DMS 273 (cell line): Measurements from ENCODE around the gene THRB.

Experiments used
- DNase-seq: peaks from one replicate; lab custom pipeline; 2025; ENCODE audit not compliant: unreplicated experiment; lab: John Stamatoyannopoulos, UW

THRB gene

DNA sequence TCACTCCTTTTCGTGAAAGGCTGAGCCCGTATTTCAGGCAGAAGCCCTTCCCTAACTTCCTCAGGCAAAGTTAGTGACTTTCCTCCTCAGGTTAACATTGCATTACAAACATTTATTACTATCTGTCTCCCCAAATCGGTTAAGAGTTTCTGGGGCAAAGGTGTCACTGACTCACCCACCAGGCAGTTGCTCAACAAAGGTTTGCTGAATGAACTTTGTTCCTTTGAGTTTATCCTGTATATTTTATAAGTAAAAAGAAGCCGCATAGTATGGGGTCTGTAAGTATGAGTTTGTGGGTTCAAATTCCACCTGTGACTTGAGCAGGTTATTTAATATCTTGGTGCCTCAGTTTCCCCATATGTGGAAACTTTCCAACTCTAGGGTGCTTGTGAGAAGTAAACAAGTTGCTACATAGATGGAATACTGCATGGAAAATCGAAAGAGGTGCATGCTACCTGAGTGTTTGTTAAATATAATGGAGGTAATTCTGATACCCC lies 177.7 kb downstream of the THRB start:
- DNase-seq, result no peak

- DNase-seq, result no peak
These were observed 178.7 kb downstream of the THRB start for GRCh38 chr3:24315971-24316370.

DNA sequence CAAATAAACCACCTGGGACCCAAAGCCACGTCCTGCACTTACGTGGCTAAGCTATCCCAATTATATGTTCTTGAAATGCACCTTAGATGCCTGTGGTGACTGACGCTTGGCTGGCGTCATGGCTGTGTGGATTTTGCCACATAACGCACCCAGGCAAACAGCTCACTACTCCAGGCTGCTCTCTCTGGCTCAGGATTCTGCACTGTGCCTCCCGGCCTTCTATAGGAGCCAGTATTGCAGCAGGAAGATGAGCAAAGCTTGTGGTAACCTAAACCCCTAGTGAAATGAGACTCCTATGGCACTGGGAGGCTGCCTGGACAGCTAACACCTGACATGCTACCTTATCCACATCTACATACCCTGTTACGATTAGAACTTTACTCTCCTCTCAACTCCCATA lies 179.3 kb downstream of the THRB start:
- no peak for DNase-seq

- DNase-seq, result no peak
These were observed 182.8 kb downstream of the THRB start for GRCh38 chr3:24311881-24312280.

GRCh38 chr3:24310887-24311286 lies 183.8 kb downstream of the THRB start:
- no peak for DNase-seq

- no peak for DNase-seq
These were observed 188.1 kb downstream of the THRB start for GRCh38 chr3:24306518-24306917.

DNA sequence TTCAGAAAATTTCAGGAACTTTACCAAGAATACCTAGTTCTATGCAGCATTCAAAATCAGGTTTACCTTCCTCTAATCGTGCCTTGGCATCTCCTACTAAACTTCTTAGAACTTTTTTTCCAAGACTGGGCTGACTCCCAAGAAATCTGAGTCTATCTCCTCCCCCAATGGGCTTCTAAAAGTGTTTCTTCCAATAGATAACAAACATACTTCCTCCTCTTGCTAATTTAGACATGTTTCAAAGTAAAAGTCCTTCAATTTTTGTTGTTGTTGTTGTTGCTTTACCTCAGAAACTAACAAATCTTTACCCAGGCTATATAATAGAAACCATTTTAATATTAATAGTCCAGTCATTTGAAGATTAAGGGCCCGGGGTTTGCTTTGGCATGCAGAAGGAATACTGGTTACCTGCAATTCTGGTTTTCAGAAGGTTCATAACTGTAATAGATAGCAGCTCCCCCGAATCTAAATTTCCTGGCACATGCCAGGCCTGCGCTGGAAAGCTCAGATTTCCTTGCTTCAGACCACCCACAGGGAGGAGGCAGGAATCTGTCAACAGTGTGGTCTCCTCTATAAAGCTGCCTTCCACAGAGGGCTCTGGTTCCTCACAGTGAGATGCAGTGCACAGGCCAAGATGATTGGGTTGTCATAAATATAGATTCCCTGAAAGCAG lies 188.7 kb downstream of the THRB start:
- DNase-seq, result peak; percentile 27

- DNase-seq, result no peak
These were observed 191.4 kb downstream of the THRB start for GRCh38 chr3:24303057-24303754.

DNA sequence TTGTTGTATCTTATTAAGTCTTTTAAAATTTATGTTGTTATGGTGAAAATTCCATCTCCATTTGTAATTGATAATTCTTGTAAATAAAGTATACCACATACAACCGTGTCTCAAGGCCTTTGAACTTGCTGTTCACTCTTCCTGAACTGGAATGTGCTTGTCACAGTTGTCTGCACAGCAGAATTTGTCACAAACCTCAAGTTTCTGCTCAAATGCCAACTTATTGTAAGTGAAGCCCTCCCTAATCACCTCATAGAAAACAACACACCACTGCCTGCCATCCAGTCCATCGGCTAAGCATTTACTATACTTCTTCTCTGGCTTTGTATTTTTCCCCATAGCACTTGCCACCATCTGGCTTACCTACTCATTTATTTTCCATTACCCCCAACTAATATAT lies 192.3 kb downstream of the THRB start:
- DNase-seq, result no peak

DNA sequence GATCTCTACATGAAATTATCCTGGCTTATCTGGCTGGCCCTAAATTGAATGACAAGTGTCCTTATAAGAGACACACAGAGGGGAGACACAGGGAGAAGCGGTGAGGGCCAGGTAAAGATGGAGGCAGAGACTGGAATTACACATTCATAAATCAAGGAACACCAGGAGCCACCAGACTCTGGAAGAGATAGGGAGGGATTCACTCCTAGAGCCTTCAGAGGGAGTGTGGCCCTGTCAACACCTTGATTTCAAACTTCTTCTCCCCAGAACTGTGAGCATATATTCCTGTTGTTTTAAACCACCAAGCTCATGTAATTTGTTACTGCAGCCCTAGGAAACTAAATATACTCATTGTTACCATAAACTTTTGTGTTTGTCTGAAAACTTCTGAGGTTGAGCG lies 193.7 kb downstream of the THRB start:
- no peak for DNase-seq

GRCh38 chr3:24299806-24300626 lies 194.6 kb downstream of the THRB start:
- DNase-seq, result no peak

- DNase-seq, result no peak
These were observed 195.3 kb downstream of the THRB start for GRCh38 chr3:24299246-24299805.

DNA sequence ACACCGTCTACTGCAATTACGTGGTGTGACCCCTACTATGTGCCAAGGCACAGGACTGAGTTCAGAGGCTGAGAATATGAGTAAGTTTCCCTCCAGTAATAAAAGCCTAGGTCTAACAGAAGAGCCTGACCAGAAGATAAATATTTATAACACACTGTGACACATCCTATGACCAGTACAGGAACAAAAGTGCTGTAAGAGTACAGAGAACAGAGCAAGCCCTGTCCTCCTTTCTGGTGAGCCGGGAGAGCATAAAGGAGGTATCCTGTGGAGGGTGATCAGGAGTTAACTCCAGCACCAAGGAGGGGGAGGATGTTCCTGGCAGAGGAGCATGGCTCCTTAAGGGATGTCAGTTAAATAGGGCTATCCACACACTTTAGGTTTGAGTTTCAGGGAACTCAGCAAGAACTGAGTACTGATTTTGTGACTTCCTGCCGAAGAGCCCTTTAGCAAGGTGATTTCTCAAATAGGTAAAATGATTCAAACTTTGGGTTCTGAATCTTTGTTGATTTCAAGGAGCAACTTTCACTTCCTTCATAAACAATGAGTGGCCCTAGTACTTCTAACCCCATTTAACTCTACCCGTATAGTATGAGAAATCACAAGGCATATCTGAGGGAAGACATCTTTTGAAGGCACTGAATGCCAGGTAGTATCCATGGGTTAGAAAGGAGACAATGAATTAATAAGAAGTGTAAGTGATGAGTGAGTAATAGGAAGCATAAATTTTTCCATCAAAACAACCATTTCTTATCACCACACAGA lies 198.0 kb downstream of the THRB start:
- DNase-seq, result no peak

DNA sequence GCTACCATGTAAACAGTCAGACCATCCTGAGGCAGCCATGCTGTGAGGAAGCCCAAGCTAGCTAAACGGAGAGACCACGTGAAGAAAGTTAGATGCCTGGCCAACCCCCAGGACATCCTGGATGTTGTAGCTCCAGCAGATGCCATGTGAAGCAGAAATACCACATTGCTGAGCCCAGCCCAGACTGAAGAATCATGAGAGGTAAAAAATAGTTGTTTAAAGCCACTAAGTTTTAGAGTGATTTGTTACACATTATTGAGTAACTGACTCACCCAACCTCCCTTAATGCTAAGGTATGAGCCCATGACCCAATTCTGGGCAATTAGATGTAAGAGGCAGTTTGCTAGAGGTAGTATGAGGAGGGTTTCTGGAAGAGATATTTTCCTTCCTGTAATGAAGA lies 200.5 kb downstream of the THRB start:
- no peak for DNase-seq

DNA sequence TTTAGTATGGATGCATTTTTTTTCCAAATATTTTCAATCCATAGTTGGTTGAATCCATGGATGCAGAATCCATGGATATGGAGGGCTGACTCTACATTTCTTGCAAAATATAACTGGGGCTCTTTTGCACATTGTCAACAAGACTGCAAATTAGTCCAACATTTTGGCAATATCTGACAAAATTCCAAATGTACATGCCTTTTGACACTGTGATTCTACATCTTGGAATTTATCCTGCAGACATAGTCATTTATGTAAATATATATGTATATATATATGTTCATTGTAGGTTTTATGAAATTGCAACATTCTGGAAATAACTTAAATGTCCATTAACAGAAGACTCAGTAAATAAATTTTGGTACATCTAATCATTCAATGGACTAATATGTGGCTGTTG lies 203.0 kb downstream of the THRB start:
- DNase-seq, result no peak

GRCh38 chr3:24290596-24290995 lies 204.1 kb downstream of the THRB start:
- DNase-seq, result no peak

- no peak for DNase-seq
These were observed 206.0 kb downstream of the THRB start for GRCh38 chr3:24288496-24289236.

DNA sequence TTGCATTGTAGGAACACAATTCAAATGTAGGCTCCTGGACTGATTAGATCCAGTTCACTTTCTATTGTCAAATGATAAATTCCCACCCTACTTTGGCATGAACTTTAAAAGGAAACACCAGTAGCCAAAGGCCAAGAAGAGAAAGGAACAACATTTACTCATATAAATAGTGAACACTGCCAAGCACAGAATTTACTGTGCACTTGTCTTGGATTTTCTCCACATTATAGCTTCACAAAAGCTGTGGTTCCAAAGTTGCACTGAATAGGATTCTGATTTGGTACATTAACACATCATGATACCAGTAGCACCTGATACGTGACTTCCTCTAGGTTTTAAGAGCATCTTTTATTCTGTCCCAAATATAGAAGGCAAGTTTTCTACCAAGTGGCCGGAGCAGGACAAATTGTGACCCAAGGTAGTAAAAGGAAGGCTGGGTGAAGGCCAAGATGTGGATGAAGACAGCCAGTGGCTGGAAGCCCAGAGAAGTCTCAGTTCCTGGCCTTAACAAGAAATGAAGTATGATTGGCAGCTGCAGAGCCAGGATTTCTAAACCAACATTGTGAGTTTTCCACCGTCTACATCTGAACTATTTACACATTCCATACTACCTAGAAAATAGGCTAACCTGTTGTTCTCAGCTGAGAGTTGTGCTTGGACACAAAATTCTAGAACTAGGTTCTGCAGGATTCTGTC lies 206.7 kb downstream of the THRB start:
- DNase-seq, result no peak

- DNase-seq, result no peak
These were observed 208.2 kb downstream of the THRB start for GRCh38 chr3:24286405-24286804.
